SHP77 treated with DMSO at 0.1 percent for 48 hours (cell line): Measurements from ENCODE around the gene PBX4.

Experiments
- DNase-seq: peaks from one replicate; lab custom pipeline; 2025; lab: John Stamatoyannopoulos, UW

Gene PBX4

GRCh38 chr19:19554074-19555023 is 64.1 kb downstream of the PBX4 start:
- DNase-seq: no peak

DNA sequence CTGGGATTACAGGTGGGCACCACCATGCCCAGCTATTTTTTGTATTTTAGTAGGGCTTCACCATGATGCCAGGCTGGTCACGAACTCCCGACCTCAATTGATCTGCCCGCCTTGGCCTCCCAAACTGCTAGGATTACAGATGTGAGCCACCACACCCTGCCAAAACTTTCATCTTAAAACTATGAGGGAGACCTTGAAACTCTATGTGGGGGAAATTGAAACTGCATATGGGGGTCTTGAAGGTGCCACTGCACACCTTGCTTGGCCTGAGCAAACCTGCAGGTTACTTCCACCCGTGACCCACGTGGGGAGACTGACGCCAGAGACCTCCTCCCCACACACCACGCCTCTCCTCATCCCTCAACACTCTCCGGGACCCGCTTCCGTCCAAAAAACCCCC is 64.8 kb downstream of the PBX4 start:
- DNase-seq: no peak

- no peak for DNase-seq
Observed at GRCh38 chr19:19552798-19553197, 65.7 kb downstream of the PBX4 start.

DNA sequence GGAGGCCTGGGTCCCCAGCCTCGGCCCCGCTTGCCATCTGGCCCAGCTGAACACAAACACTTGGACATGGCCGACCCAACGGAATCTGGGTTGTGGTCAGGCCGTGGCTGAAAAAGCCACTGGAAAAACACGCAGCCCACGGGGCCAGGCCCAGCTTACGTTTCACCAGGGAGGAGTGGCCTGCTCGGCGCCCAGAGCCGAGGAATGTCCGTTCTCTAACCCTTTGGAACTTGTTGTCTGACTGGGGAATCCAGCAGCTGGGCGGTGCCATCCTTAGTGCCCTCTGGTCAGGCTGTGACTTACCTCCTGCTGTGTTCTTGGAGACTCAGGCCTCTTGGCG is 66.7 kb downstream of the PBX4 start:
- DNase-seq: no peak

- DNase-seq: no peak
Observed at GRCh38 chr19:19550972-19551852, 67.3 kb downstream of the PBX4 start.

GRCh38 chr19:19550485-19550929 is 68.0 kb downstream of the PBX4 start:
- no peak for DNase-seq

DNA sequence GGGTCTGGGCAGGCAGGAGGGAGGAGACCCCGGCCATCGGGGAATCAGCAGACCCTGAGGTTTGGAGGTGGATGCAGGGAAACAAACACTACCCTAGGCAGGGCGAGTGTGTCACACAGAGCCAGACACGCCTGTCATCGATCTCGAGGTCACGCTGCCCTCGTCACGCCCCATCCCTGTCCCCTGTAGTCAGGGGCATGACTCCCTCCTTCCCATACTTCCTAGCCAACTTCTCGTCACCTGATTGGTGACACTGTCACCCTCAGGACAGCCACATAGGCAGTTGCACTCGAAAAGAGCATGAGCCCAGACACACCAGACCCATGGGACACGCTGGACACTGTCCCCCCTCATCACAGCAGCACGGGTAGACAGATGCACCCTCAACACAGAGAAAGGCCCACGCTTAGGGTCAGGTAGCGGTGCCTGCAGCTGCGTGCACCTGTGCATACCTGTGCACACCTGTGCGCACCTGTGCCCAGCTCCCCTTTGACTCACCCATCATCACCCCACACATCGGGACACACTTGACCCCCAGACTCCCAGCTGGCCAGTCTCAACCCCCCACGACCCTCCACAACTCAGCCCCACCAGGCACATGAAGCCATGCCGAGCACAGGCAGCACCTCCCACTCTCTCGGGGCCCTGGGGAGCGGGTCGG is 68.6 kb downstream of the PBX4 start:
- no peak for DNase-seq

DNA sequence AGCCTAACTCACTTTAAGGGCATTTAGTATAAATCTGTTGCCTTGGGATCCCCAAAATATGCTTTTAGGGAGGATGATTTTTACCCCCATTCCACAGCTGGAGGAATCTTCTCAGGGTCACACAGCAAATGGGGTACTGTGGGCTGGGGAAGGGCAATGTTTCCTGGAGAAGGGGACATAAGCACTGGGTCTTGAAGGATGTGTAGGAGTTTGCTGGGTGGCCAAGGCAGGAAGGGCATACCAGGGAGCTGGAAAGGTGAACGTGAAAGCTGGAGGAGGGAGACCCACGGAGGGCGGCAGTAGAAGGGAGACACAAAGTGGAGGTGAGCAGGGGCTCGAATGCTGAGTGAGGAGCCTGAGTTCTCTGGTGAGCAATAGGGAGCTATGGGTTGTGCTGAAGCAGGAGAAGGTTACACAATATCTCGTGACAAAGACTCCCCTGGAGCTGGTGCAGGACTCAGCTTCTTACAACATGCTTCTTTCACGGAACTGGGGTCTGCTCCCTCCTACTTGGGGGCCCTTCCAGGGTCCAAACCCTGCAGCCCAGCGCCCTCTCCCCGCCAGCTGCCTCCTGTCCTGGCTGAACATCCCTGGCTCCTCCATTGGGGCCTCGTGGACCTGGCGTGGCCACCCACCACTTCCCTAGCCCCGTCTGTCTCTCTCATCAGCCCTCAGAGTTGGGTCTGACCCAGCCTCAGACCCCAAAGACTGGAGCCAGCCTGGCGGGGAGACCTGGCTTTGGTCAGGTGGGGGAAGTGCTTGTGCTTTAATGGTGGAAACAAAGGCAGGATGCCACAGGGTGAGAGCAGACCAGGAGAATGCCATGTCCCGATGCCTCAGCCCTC is 69.3 kb downstream of the PBX4 start:
- no peak for DNase-seq

DNA sequence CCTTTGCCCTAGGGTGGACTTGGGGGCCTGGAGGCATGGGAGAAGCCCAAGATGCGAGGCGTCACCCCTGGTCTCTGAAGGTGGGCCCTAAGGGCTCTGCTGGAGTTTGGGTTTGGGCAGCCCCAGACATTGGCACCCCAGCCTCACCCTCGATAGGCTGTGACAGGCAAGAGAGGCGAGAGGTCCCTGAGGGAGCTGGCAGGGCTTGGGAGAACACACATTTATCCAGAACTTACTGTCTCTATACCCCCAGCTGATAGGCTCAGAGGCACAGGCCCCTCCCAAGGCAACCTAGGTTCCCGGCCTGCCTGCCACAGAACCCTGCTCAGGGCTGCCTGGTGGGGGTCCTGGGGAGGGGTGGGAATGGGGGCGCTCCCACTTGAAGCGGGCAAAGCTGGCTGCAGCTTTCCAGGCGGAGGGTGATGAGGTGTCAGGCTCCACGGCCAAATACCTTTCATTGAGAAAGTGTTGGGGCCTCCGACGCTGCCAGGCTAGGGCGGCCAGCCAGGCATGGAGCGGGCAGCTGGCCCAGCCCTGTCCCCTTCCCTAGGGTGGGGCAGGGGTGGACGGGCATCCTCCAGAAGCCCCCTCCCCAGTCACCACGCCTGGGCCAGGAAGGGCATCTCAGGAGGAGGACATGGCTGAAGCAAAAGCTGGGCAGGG is 70.7 kb downstream of the PBX4 start:
- DNase-seq: no peak

DNA sequence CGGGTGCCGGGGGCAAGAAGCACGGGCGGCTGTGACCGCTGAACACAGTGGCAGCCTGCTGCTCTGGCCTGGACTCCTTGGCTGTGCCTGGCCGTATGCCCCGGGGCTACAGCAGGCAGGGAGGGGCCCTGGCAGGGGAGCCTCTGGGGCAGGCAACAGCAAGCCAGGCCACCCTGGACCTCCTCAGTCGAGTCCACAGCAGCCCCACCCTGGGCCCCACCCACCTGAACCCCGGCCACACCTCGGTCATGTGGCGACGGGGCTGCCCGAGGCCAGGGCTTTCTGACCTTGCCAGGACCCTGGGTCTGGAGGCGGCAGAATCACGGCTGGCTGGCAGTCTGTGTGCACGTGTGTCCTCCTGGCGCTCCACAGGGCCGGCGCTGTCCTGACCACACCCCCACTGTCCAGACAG is 71.7 kb downstream of the PBX4 start:
- no peak for DNase-seq

GRCh38 chr19:19545707-19546106 is 72.8 kb downstream of the PBX4 start:
- DNase-seq: no peak

- no peak for DNase-seq
Observed at GRCh38 chr19:19544954-19545591, 73.4 kb downstream of the PBX4 start.

GRCh38 chr19:19544257-19544953 is 74.1 kb downstream of the PBX4 start:
- no peak for DNase-seq

GRCh38 chr19:19543640-19544039 is 74.8 kb downstream of the PBX4 start:
- no peak for DNase-seq

GRCh38 chr19:19543101-19543500 is 75.4 kb downstream of the PBX4 start:
- no peak for DNase-seq

- no peak for DNase-seq
Observed at GRCh38 chr19:19542507-19542906, 76.0 kb downstream of the PBX4 start.

DNA sequence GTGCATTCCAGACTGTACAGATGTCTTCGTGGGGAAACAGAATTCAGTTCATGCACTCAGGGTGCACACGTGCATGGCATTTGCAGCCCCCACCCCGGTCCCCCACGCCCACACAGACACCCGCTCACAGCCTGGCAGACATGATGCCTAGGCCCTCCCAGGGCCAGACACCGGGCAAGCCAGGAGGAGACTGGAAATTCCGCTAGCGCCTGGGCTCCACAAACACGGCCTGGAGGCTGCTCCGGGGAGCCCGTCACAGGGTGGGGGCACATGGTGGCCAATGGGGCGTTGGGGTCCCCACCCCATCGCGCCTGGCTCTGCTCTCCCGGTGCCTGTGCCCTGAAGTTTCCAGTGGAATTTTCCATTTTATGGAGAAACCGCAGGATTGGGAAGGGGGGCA is 76.9 kb downstream of the PBX4 start:
- no peak for DNase-seq

DNA sequence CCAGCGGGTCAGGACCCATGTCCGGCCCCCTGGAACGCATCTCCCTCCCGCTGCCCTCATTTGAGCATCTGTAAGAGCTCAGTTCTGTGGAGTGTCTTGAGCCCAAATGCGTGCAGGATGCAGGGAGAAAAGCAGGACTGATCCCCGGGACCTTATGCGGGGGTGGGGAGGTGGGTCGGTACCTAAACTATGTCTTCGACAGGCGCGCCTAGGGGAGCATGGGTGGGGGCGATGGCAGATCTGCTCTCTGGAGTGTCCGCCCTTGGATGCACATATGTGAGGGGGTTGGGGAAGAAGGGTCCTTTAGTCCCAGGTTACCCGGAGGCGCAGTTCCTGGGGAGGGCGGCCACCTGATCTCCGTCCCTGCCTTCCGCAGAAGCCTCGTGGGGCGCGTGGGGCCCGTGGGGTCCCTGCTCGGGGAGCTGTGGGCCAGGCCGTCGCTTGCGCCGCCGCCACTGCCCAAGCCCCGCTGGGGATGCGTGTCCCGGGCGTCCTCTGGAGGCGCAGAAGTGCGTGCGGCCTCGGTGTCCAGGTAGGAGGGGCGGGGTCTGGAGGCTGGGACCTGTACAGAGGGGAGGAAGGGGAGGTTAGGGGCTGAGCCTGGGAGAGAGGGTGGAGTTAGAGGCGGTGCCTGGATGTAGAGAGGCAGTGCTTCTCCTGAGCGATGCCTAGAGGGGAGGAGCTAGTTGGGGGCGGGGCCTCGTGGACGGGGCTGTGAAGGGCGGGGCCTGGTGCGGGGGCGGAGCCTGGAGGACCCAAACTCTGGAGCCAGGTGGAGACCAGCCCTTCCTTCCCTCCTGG is 77.6 kb downstream of the PBX4 start:
- DNase-seq: no peak
